ENCODE data around the gene UQCR11. TPM values are rescaled to one million over a fixed set of nuclear protein-coding genes. Genes with fewer than 3 reads are reported as not detected.

Gene UQCR11
- total and polyA plus RNA-seq, 8 donors: 60.4 to 232 (median 88.4) TPM

DNA sequence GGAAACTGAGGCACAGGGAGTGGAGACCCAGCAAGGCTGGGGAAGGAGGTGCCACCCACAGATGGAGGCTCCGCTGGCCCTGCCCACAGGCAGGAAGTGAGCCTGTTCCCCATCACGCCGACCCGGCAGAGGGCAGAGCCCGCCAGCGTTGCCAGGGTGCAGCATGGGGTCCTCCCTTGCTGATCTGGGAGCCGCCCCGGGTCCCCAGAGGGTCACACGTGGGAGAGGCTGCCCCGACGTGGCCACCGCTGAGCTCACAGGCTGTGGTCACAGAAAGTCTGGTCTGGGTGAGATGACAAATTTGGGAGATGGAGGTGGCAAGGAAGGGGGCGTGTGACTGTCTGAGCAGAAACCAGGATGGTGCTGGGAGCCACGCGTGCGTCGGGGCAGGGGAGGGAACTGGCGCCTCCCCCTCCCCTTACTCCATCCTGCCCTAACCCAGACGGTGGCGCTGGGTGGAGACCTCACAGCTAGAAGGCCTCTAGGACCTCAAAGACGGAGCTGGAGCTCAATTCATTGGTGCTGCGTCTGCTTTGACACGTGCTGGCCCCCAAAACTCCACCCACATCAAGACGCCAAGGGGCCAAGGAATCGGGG lies 44.9 kb downstream of the UQCR11 start:
- H3K4me1 ChIP-seq: no peaks in the 10 kb centered on the region
- DNase-seq (no peak), ATAC-seq (no peak)
- no peak for TF ChIP-seq CTCF (IDR thresholded peaks at IDR 0.05)
- H3K27ac ChIP-seq: no peak overlapping the region
- H3K9me3 ChIP-seq: no peaks in the 10 kb centered on the region
- H3K36me3 ChIP-seq: peaks cover 0 to 14% of the 10 kb centered on the region in 2 donors
- intact Hi-C loops (cut with DNase I): no loop called here
- no peaks in the 10 kb centered on the region for H3K27me3 ChIP-seq
- no peak overlapping the region for H3K4me3 ChIP-seq

DNA sequence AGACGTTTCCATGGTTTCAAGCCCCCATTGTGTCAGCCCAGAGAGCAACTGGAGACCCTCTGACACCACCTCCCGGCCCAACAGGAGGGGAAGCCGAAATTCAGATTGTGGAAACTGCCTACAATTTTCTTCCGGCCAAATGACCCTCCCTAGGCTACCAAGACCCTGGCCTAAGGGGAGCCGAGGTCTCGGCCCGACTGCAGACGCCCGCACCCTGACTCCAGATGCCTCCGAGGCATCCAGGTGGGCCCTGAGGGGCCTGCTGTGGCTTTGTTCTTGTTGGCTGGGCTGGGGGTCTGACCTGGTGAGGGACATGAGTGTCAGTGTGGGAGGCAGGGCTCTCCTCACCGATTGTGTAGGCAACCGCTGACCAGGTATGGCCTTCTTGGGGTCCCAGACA lies 46.7 kb downstream of the UQCR11 start:
- intact Hi-C loops (cut with DNase I): no loop called here
- DNase-seq (no peak), ATAC-seq (no peak)
- H3K9me3 ChIP-seq: no peaks in the 10 kb centered on the region
- peaks cover 0 to 18% of the 10 kb centered on the region in 2 donors for H3K36me3 ChIP-seq
- TF ChIP-seq CTCF (IDR thresholded peaks at IDR 0.05): no peak
- H3K27ac ChIP-seq: no peak overlapping the region
- H3K4me1 ChIP-seq: no peaks in the 10 kb centered on the region
- no peaks in the 10 kb centered on the region for H3K27me3 ChIP-seq
- H3K4me3 ChIP-seq: no peak overlapping the region

GRCh38 chr19:1556390-1557070 lies 48.7 kb downstream of the UQCR11 start:
- DNase-seq (no peak), ATAC-seq (no peak)
- no peaks in the 10 kb centered on the region for H3K4me1 ChIP-seq
- intact Hi-C loops (cut with DNase I): no loop called here
- no peak overlapping the region for H3K27ac ChIP-seq
- H3K9me3 ChIP-seq: no peaks in the 10 kb centered on the region
- peaks cover 0 to 18% of the 10 kb centered on the region in 2 donors for H3K36me3 ChIP-seq
- H3K27me3 ChIP-seq: no peaks in the 10 kb centered on the region
- no peak overlapping the region for H3K4me3 ChIP-seq
- TF ChIP-seq CTCF (IDR thresholded peaks at IDR 0.05): no peak

DNA sequence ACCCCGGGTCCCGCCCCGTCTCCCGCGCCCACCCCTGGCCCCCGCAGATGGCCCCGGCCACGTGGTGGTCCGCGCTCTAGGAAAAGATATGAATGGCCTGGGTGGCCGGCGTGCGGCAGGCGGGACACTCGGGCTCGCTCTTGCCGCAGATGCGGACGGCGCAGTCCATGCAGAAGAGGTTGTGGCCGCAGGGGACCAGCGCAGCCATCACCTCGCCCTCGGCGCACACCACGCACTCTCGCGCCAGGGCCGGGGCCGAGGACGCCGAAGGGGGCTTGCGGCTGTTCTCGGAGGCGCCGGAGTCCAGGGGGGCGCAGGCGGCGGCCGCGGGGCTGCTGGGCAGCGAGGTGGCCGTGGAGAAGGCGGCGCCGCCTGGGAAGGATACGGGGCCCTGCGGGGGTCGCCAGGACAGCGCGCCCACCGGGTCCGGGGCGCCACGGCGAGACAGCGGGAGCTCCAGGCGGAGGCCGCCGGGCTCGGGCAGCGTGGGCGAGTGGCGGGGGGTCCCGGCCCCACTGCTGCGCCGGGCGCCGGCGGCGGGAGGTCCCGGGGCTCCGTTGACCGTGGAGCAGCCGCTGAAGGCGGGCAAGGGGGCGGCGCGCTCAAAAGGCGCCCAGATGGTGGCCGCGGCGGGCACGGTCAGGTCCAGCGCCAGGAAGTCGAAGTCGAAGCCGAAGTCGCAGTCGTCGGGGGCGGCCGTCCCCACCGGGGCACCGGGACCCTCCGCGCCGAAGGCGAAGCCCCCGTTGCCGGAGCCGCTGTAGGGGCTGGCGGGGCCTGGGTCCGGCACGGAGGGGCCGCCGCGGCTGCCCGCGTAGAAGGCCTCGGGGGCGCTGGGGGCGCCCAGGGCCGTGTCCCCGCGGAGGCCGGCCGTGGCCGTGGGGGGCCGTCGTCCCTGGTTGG lies 49.5 kb downstream of the UQCR11 start:
- no peak overlapping the region for H3K4me3 ChIP-seq
- no peaks in the 10 kb centered on the region for H3K9me3 ChIP-seq
- no peak for TF ChIP-seq CTCF (IDR thresholded peaks at IDR 0.05)
- no peaks in the 10 kb centered on the region for H3K27me3 ChIP-seq
- H3K4me1 ChIP-seq: no peaks in the 10 kb centered on the region
- no peak for ATAC-seq
- intact Hi-C loops (cut with DNase I): no loop called here
- no peak overlapping the region for H3K27ac ChIP-seq
- no peak for DNase-seq
- H3K36me3 ChIP-seq: peaks cover 0 to 18% of the 10 kb centered on the region in 2 donors

GRCh38 chr19:1554968-1555367 lies 50.3 kb downstream of the UQCR11 start:
- intact Hi-C loops (cut with DNase I): no loop called here

More at GRCh38 chr19:1554968-1555367, 50.3 kb downstream of the UQCR11 start:
- TF ChIP-seq CTCF (IDR thresholded peaks at IDR 0.05): no peak
- no peak for ATAC-seq
- peaks cover 0 to 18% of the 10 kb centered on the region in 2 donors for H3K36me3 ChIP-seq
- H3K4me1 ChIP-seq: no peaks in the 10 kb centered on the region
- no peaks in the 10 kb centered on the region for H3K9me3 ChIP-seq
- no peaks in the 10 kb centered on the region for H3K27me3 ChIP-seq
- no peak overlapping the region for H3K4me3 ChIP-seq
- DNase-seq: no peak
- no peak overlapping the region for H3K27ac ChIP-seq
